Cerebellar nuclear complex (tissue), 1 donor: ENCODE measurements around the gene NEURL1B.

Experiments used
- DNase-seq, 2 experiments: peaks; one replicate each; lab custom pipeline; 2025; lab: John Stamatoyannopoulos, UW

The NEURL1B gene

DNA sequence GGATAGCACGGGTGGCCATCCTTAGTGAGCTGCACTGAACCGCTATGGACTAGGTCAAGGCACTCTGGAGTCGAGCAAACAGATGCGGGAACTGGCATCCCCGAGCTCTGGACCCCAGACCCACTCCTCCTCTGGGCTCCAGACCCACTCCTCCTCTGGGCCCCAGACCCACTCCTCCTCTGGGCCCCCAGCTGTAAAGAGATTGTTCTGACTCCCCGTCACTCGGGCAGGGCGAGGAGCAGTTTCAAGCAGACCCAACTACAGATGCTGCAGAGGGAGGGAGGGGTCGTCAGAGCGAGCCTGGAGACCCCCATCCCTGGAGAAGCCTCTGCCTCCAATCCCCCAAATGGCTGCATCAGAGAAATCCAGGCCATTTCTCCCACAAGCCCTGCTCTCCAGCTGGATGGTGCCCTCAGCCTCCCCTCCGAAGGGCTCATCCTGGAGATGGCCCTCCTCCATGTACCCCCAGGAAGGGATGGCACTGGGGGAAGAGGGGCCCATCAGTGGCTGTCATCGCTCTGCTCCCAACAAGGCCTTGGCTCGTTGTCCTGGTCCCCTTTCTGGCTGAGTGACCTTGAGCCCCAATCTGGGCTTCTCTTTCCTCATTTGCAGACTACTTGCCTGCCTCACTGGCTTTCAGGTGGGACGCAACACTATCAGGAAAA, 91.3 kb downstream of the NEURL1B start:
- DNase-seq, result no peak

DNA sequence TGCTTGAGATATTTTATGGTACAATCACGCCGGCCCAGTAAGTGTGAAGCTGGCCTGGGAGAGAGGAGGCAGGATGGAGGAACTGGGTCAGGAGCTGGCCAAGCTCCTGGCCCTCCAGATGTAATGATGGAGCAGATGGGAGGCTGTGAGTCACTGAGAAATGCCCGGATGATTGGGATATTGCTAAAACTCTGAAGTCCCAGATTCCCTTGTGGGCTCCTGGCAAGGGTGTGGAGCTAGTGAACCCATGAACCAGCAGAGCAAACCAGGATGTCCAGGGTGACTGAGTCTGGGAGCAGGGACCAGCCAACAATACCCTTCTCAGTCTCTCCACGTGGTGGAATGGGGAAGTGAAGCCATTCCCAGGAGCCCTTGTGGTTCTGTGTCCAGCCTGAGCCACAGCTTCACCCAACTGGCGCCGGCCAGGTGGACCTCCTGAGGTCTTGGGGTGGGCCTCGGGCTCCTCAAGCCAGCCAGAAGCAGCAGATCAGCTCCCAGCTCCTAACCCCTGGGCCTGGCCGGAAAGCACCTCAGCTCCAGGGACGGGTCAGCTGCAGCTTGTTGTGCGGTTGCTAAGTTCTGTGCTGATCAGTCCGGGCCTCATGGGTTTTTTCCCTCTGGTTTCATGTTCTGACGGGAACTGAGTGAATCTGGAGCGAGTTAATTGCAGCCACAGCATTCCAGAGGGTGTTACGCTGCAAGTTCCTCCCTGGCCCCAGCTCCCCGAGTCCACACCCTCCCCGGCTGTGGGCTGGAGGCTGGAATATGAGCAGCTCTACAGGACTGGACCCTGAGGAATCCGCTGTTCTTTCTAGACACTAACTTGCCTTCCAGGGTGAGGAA, 92.3 kb downstream of the NEURL1B start:
- DNase-seq, result no peak

- DNase-seq, result no peak
Measured at GRCh38 chr5:172733974-172734346, 92.9 kb downstream of the NEURL1B start.

DNA sequence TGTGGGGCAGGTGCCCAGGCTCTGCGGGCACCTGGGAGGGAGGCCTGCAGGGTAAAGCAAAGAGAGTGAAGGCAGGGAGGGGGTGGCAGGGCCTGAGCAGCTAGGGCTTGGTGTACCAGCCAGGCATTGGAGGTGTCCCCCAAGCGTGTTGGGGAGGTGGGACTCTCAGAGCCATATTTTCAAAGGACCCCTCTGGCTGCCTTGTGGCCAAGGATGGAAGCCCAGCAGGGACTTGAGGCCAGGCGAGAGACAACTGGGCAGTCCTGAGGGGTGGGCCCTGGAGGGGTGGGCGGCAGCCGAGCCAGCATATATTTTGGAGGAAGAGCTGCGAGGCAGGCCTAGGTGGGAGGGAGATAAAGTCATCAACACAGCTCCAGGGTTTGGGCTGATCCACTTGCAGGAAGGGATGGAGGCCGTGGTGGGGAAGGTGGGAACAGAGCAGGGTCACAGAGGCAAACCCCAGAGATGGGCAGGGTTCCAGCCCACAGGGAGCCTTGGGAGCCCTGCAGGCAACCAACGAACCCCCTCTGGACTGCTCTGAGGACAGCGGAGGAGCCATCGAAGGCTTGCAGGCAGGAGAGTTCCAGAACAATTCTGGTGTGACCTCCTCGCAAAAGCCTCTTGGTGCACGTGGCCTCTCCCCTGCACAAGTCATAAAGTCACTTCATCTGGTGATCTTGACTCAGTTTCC, 94.2 kb downstream of the NEURL1B start:
- DNase-seq, result no peak

GRCh38 chr5:172736508-172737135, 95.6 kb downstream of the NEURL1B start:
- DNase-seq, result no peak

- DNase-seq, result no peak
Measured at GRCh38 chr5:172739375-172739774, 98.3 kb downstream of the NEURL1B start.

GRCh38 chr5:172740428-172741205, 99.6 kb downstream of the NEURL1B start:
- no peak for DNase-seq
